GM12864 (cell line): ENCODE results near the gene SULT1C4.

Experiments
- DNase-seq: peaks from one replicate; pipeline ENCODE4 v3.0.0-alpha.2; 2011; ENCODE audit warnings: low read depth
- H3K4me3 ChIP-seq: 2 replicates; pipeline ENCODE4 v1.5.1; 2011; ENCODE audit warnings: mild to moderate bottlenecking, low read depth, low read length, control low read depth
- CTCF ChIP-seq: IDR thresholded peaks from 2 replicates; pipeline ENCODE4 v1.5.1; 2011; ENCODE audit warnings: low read depth, mild to moderate bottlenecking, moderate library complexity, low read length, control low read depth, inconsistent platforms; ENCODE audit errors: missing control alignments

Gene SULT1C4

GRCh38 chr2:108409768-108410167 is 32.0 kb downstream of the SULT1C4 start:
- DNase-seq = no peak
- no peak for TF ChIP-seq CTCF
- no peak overlapping the region for H3K4me3 ChIP-seq

- DNase-seq = no peak
- H3K4me3 ChIP-seq = no peak overlapping the region
- TF ChIP-seq CTCF = no peak
Observed at GRCh38 chr2:108412995-108413710, 35.4 kb downstream of the SULT1C4 start.

GRCh38 chr2:108413711-108414095 is 35.9 kb downstream of the SULT1C4 start:
- H3K4me3 ChIP-seq = no peak overlapping the region
- no peak for DNase-seq
- TF ChIP-seq CTCF = no peak

DNA sequence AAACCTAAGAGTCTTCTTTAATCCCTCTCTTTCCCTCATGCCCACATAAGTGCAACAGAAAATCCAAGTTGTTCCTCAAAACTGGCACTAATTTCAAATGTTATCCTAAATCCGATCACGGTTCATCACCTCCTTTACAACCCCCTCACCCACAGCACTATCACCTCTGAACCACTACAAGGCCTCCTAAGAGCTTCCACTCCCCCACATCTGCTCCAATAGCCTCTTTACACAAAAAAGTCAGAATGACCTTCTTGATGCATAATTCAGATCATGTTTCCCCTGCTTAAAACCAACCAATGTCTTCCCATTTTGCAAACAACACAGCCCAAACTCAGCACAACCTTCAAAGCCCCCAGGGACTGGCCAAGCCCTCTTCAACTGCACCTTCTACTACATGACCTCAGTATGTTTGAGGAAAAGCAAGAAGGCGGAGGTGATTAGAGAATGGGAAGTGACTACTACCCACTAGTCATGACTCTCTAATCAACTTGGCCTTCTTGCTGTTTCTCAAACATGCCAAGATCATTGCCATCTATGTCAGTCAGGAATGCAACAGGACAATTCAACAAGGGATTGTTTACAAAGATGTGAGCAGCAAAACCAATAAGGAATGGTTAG is 36.6 kb downstream of the SULT1C4 start:
- no peak for TF ChIP-seq CTCF
- no peak overlapping the region for H3K4me3 ChIP-seq
- DNase-seq = no peak

DNA sequence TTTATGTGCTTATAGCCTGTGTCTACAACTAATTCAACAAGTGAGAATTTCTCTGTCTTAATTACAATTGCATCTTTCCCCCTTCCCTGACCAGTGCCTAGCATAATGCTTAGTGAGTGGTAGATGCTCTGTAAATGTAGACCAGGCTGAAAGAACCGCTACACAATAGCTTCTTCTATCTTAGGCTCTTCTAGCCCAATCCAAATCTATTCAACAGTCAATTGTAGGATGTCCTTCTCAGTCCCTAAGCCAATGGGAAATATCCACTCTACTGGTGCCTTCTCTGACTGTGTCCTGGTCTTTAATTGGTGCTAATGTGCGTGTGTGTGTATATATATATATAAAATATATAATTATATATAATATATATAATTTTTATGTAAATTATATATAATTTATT is 37.2 kb downstream of the SULT1C4 start:
- no peak for DNase-seq
- no peak for TF ChIP-seq CTCF
- H3K4me3 ChIP-seq = no peak overlapping the region

DNA sequence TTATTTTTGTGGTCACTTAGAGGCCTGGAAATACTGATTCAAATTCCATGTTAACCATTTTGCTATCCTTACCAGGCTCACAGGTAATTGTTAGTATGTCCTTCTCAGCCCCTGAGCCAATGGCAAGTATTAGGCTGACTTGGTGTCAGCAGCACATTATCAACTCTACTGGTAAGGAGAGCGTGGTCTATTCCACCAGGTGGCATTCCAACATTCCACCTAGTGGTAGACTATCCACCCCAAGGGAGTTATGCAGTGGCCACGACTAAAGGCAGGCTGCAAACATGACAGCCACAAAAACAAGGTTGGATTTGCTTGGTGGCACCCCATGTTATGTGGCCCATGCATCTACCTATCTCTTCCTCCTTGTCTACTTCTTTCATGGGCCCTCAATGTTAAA is 39.5 kb downstream of the SULT1C4 start:
- no peak for DNase-seq
- H3K4me3 ChIP-seq = no peak overlapping the region
- TF ChIP-seq CTCF = peak; percentile 12

DNA sequence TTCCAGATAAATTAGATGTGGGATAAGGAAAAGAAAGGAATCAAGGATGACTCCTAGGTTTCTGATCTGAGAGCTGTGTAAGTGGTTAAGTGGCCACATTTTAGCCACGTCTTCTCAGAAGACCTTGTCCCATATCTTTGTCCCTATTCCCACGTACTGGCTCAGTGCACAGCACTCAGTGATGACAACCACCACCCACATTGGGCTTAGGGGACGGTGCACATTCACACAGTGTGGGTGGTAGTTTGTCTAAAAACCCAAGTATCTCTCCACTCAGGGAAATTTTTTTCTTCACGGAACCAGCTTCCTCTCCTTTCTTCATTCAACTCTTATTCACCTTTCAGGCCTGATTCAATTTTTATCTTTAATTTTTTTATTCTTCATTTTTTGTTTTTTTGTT is 40.7 kb downstream of the SULT1C4 start:
- no peak for DNase-seq
- no peak for TF ChIP-seq CTCF
- no peak overlapping the region for H3K4me3 ChIP-seq
